ENCODE results near the gene RNF208. TPM values are rescaled to one million over a fixed set of nuclear protein-coding genes. Genes with fewer than 3 reads are reported as not detected.
A peak's percentile ranks its signal among the peaks of the same experiment; 100 is the strongest.

Gene RNF208
- total RNA-seq, 4 donors from 2014 or later: 2.3 to 4.5 (median 3.8) TPM

GRCh38 chr9:137205126-137206069 is 16.6 kb downstream of the RNF208 start, which contains the start of the genes NDOR1 and TMEM203:
NDOR1 (plus strand) TSS chr9:137205700; CDS start chr9:137205778, 78 bp downstream.
TMEM203 (minus strand) TSS chr9:137205648; CDS start chr9:137205414, 234 bp downstream.
- intact Hi-C loops (cut with DNase I): no loop called here
- H3K9me3 ChIP-seq: no peaks in the 10 kb centered on the region
- H3K27ac ChIP-seq: peak within 1 kb of the TSS; percentile 41 to 73 (median 48)
- WGBS, 2 donors: 0 to 1% methylated on average over 5 to 20 of the region's 98 CpGs
- DNase-seq: peak; percentile 87 to 92
- peak within 1 kb of the TSS; percentile 74 to 99 (median 81) for H3K4me3 ChIP-seq (replicated peaks in 1 of 3)
- H3K36me3 ChIP-seq: no peaks in the 10 kb centered on the region
- peaks cover 30 to 47% of the 10 kb centered on the region in 2 donors for H3K4me1 ChIP-seq
- H3K27me3 ChIP-seq: no peaks in the 10 kb centered on the region
- TF ChIP-seq POLR2A (IDR thresholded peaks at IDR 0.05) (peak; percentile 61 to 82), CTCF (IDR thresholded peaks at IDR 0.05) (no peak)

- Histone ChIP-seq H3K36me3 (no peaks in the 10 kb centered on the region), H3K4me3 (replicated peaks in 1 of 3) (peak overlapping the region; percentile 74 to 99 (median 81)), H3K4me1 (peaks cover 30 to 49% of the 10 kb centered on the region in 2 donors), H3K27ac (peak overlapping the region in 1 of 3 donors; percentile 48), H3K9me3 (no peaks in the 10 kb centered on the region), H3K27me3 (no peaks in the 10 kb centered on the region)
- intact Hi-C loops (cut with DNase I): no loop called here
- no peak for DNase-seq
- no peak for TF ChIP-seq POLR2A (IDR thresholded peaks at IDR 0.05)
- TF ChIP-seq CTCF (IDR thresholded peaks at IDR 0.05): no peak
- WGBS, 2 donors: 15 to 24% methylated on average over 9 to 17 of the region's 21 CpGs
Observed at GRCh38 chr9:137204731-137205125, 17.3 kb downstream of the RNF208 start.

GRCh38 chr9:137202966-137203365 is 19.1 kb downstream of the RNF208 start:
- Histone ChIP-seq H3K4me1 (peaks cover 47 to 66% of the 10 kb centered on the region in 2 donors), H3K4me3 (replicated peaks in 1 of 3) (no peak overlapping the region), H3K9me3 (no peaks in the 10 kb centered on the region), H3K36me3 (no peaks in the 10 kb centered on the region), H3K27me3 (no peaks in the 10 kb centered on the region), H3K27ac (no peak overlapping the region)
- no peak for TF ChIP-seq POLR2A (IDR thresholded peaks at IDR 0.05)
- TF ChIP-seq CTCF (IDR thresholded peaks at IDR 0.05): no peak
- no peak for DNase-seq
- WGBS, 2 donors: 79 to 95% methylated on average over 7 to 8 of the region's 8 CpGs
- intact Hi-C loops (cut with DNase I): no loop called here

- no peak for DNase-seq
- Histone ChIP-seq H3K27ac (peak overlapping the region; percentile 30 to 71 (median 52)), H3K4me1 (peaks cover 42 to 66% of the 10 kb centered on the region in 2 donors), H3K27me3 (no peaks in the 10 kb centered on the region), H3K4me3 (replicated peaks in 1 of 3) (peak overlapping the region; percentile 11 to 57 (median 57)), H3K9me3 (no peaks in the 10 kb centered on the region), H3K36me3 (no peaks in the 10 kb centered on the region)
- WGBS, 2 donors: 21 to 32% methylated on average over 14 to 17 of the region's 23 CpGs
- intact Hi-C loops (cut with DNase I): no loop called here
- no peak for TF ChIP-seq CTCF (IDR thresholded peaks at IDR 0.05)
- TF ChIP-seq POLR2A (IDR thresholded peaks at IDR 0.05): no peak
Observed at GRCh38 chr9:137201205-137201868, 20.7 kb downstream of the RNF208 start.
